ENCODE measurements around the gene PDE4B.

GRCh38 chr1:65791801-65792668 is 660 bp upstream of the PDE4B start:
- no peak for TF ChIP-seq POLR2AphosphoS5 (IDR thresholded peaks at IDR 0.05)
- TF ChIP-seq RAD21 (conservative IDR thresholded peaks at IDR 0.05) = no peak
- no peak for TF ChIP-seq CTCF (IDR thresholded peaks at IDR 0.05; ENCODE audit: poor library complexity, severe bottlenecking)
- TF ChIP-seq EZH2 (IDR thresholded peaks at IDR 0.05; ENCODE audit: borderline replicate concordance, insufficient read depth, low read length, poor library complexity, severe bottlenecking) = no peak
- TF ChIP-seq, protein P1, sequence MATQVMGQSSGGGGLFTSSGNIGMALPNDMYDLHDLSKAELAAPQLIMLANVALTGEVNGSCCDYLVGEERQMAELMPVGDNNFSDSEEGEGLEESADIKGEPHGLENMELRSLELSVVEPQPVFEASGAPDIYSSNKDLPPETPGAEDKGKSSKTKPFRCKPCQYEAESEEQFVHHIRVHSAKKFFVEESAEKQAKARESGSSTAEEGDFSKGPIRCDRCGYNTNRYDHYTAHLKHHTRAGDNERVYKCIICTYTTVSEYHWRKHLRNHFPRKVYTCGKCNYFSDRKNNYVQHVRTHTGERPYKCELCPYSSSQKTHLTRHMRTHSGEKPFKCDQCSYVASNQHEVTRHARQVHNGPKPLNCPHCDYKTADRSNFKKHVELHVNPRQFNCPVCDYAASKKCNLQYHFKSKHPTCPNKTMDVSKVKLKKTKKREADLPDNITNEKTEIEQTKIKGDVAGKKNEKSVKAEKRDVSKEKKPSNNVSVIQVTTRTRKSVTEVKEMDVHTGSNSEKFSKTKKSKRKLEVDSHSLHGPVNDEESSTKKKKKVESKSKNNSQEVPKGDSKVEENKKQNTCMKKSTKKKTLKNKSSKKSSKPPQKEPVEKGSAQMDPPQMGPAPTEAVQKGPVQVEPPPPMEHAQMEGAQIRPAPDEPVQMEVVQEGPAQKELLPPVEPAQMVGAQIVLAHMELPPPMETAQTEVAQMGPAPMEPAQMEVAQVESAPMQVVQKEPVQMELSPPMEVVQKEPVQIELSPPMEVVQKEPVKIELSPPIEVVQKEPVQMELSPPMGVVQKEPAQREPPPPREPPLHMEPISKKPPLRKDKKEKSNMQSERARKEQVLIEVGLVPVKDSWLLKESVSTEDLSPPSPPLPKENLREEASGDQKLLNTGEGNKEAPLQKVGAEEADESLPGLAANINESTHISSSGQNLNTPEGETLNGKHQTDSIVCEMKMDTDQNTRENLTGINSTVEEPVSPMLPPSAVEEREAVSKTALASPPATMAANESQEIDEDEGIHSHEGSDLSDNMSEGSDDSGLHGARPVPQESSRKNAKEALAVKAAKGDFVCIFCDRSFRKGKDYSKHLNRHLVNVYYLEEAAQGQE (IDR thresholded peaks at IDR 0.05; ENCODE audit: borderline replicate concordance) = no peak
- TF ChIP-seq TAF1 (IDR thresholded peaks at IDR 0.05; ENCODE audit: low read depth) = no peak
- no peak for TF ChIP-seq EP300 (conservative IDR thresholded peaks at IDR 0.05; ENCODE audit: poor library complexity, severe bottlenecking)
- TF ChIP-seq SMC3 (conservative IDR thresholded peaks at IDR 0.05; ENCODE audit: poor library complexity) = no peak

Measured in neural cell (in vitro differentiated cells).